AG08395 (cell line): ENCODE results near the gene LMF1.
"Not testable (repeated sequence)": the region's sequence is repeated elsewhere in the genome, so short reads cannot be mapped to it uniquely, and the experiment has no call there.

Source experiments
- DNase-seq: peaks from one replicate; pipeline ENCODE4 v3.0.0; 2012; ENCODE audit warnings: mixed read lengths, low spot score

LMF1 gene

DNA sequence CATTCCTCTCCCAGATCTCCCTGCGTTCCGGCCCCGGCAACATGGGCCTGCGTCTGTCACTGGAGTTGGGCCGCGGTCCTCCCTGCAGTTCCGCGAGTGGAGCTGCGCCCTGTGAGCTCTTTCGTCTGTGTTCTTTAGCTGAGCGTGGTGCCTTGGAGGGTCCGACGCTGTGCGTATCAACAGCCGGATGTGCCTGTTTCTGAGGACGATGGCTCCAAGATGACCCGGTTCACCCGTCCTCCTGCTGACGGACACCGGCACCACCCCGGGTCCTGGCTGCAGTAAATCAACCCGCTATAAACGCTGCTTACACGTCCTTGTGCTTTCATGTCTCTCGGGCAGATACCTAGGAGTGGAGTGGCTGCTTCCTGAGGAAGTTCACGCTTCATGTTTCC is 125.4 kb downstream of the LMF1 start:
- no peak for DNase-seq

DNA sequence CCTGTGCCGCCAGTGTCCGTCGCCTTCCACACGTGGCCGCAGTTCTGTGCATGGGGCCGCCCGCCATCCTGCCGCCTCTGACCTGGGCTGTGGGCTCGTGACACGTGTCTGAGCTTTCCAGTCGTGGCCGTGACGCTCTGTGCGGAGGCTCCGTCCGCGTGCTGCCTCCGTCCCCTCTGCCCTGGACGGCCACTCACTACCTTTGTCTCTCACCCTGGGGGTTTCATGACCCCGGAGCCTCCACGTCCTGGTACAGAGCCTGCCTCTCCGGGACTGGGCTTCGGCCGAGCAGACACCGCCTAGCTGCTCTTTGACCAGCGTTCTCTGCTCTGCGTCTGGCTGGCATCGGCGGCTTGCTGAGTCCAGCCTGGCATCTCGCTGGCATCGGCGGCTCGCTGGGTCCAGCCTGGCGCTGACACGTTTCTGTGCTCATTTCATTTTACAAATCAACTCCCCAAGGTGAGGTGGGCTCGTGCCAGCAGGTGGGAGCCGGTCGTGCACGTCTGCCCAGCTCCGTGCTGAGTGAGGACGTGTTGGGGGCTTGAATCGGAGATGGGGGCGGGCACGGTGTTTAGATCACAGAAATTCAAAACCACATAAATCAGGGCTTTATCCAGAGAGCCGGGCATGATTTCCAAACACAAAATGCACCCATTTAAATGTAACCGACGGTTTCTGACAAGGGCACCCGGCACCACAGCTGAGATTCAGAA is 126.0 kb downstream of the LMF1 start:
- no peak for DNase-seq

DNA sequence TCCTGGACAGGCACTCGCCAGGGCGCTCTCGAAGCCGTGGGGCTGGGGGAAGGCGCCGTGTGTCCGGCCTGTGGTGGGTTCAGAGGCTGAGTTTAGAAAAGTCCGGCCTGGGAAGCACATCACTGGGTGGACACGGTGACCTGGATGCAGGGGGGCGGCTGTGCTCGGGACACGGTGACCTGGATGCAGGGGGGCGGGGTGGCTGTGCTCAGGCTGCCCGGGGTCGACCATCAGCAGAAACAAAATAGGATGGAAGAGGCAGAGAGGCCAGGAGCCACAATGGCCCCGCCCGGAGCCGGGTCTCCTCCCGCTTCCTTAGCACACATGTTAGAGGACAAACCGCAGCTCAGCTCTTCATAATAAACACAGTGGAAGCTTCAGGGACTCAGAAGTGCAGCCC is 127.0 kb downstream of the LMF1 start:
- no peak for DNase-seq

DNA sequence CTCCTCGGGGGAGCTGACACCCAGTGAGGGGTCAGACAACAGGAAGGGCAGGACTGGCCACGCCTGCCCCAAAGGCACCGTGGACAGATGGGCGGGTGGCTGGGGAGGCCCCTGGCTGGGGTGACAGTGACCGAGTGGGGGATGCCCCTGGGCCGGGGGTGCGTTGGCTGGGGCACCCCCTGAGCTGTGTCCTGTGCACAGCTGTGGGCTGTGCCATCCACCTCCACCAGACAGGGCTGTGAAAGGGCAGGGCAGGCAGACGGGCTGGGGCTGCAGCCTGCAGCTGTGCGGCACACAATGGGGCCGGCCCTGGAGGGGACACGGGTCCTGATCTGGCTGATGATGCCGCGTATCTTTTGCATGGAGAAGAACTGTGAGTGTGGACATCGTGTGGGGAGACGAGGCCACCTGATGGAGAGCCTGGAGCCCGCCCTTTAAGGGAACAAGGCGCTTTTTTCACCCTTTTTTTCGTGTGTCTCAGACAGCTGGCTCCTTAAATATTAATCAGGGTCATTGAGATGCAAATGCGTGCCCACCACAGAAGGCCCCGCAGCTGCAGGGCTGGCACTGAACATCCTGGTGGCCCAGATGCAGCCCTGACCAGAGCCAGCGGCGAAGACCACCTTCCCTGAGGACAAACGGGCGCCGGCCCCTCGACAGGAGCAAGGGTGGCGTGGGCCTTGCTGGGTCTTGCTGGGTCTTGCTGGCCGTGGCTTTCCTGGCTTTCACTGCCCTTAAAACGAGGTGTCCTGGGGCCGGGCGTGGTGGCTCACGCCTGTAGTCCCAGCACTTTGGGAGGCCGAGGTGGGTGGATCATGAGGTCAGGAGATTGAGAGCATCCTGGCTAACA is 127.8 kb downstream of the LMF1 start:
- no peak for DNase-seq

DNA sequence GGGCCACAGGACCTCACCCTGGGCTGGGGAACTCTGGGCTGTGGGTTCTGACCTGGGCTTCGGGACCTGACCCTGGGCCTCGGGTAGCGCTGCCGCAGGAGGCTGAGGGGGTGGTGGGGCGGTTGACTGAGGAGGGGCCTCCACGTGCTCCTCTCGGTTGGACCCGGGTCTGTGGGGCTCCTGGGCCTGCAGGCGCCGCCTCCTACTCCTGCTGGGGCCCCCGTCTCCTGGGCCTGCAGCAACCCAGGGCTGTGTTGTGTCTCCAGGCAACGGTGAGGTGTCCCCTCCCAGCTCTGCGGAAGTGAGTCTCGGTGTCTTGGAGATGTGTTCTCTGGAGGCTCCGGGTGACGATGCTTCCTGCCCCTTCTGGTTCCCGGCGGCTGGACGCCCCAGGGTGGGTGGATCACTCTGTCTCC is 128.7 kb downstream of the LMF1 start:
- DNase-seq = peak; percentile 43

DNA sequence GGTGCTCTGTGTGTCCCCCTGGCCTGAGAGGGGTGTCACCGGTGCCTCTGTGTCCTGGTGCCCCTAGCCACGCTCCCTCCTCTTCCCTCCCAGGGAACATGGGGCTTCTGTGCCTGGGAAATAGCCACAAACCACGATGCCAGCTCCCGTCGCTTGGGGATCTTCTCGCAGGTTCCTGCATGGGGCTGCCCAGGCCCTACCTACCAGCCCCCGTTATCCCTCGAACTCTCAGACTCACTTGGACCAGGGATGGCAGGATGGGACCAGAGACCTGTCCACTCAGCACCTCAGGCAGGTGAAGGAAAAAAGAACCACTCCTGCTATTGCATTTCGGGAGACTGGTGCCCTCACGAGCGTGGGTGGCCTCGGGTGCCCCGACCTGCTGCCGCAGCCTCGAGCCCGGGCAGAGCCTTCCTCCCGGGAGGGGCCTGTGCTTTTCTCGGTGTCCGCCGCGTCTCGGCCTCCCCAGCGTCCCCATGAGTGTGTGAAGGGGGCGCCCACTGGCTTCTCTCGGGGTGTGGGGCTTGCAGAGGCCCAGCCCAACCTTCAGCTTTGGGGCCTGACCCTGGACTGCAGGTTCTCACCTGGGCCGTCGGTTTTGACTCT is 129.2 kb downstream of the LMF1 start:
- DNase-seq = no peak

DNA sequence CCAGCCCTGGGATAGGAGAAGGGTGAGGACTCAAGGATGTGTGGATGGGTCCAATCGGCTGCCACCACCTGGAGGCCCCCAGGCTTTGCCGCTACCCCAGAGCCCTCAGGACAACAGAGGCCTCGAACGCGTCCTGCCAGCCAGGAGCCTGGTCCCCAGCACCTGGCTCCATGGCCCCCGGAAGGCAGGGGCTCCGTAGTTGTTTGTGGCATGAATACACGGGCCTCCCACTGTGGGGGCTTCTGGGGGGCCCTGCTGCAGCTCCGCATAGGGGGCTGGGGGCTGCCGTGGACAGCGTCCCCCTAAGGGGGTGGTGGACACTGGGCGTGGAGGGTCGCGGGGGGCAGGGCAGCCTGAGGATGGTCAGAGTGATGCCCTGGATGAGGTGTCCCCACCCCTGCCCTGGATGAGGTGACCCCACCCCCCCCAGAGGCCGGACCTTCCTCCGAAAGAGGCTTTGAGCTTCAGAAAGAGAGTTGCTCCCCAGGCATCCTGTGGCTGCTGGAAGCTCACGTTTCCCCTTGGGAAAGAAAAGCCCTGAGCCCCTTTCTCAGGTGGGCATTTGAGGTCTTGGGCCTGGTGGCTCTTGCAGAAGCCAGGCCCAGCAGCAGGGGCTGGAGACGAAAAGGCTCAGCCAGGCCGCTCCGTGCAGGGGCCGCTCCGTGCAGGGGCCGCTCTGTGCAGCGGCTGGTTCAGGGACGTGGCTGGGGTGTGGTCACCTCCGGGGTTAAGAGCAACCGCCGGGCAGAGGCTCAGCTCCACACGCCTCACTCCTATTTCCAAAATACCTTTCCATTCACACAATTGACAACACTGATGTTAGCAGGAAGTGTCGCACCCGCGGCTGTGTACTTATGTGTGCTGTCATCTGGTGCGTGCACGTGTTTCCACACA is 130.0 kb downstream of the LMF1 start:
- no peak for DNase-seq

DNA sequence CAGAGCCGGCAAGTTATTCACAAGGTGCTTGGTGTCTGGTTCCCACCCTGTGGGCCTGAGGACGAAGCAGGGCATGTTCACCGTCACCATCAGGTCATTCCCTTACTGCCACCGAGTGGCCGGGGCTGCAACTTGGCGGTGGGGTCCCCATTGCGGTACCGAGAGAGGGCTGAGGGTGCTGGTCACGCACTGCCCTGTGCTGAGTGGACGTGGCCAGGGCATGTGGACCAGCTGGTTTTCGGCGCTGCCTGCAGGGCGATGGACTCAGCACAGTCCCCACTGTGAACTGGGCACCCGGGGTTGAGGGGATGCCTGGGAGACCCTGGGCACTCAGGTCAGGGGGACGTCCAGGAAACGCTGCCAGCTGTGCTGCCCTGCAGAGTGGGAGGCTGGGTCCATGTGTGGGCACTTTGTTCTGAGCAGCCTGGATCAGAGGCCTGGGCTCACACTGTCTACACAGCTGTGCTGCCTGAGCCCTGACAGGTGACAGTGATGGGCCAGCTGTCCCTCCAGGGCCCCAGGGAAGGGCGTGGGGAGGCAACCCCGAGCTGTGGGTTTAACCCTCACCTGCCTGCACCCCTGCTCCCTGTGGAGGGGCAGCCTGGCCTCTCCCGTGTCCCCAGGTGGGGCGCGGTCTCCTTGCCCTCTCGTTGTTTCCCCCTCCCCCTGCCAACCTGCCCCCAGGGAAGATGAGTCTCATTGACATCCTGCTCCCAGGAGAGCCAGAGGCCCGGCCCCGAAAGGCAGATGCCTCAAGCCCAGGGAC is 131.0 kb downstream of the LMF1 start:
- DNase-seq = no peak

DNA sequence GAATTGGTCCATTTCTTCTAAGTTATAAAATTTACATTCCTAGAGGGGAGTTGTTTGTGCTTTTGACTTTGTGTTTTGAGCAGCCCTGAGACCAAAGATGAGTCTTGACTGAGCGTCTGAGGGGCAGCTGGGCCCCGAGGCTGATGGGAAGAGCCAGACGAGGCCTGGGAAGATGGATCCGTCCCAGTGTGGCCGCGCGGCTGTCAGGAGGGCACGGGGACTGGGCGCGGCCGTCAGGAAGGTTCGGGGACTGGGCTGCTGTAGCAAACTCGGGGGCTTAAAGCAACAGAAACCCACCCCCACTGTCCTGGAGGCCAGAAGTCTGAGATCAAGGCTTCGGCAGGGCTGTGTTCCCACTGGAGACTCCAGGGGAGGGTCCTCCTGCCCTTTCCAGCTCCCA is 132.0 kb downstream of the LMF1 start:
- no peak for DNase-seq

DNA sequence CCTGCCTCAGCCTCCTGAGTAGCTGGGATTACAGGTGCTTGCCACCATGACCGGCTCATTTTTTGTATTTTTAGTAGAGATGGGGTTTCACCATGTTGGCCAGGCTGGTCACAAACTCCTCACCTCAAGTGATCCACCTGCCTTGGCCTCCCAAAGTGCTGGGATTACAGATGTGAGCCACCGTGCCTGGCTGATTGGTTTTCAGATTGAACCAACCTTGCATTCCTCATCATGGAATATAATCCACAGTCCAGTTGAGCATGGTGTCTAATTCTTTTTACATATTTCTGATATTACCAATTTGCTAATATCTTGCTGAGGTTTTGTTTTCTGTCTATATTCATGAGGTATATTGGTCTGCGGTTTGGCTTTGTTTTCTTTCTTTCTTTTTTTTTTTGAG is 134.0 kb downstream of the LMF1 start:
- DNase-seq = not testable (repeated sequence)

DNA sequence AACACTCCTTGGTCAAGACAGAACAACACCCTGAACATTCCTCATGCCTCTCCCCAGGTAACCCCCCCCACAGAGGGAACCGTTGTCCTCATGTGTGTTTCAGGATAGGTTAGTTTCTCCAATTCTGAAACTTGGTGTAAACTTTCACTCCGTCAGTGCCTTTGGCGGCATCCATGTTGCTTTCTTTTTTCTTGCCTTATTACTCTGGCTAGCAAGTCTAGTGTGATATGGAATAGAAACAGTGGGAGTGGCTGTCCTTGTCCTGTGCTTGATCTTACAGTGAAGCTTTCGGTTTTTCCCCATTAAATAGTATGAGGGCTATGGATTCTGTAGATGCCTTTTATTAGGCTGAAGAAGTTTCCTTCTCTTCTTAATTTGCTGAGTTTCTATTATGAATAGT is 134.6 kb downstream of the LMF1 start:
- no peak for DNase-seq

DNA sequence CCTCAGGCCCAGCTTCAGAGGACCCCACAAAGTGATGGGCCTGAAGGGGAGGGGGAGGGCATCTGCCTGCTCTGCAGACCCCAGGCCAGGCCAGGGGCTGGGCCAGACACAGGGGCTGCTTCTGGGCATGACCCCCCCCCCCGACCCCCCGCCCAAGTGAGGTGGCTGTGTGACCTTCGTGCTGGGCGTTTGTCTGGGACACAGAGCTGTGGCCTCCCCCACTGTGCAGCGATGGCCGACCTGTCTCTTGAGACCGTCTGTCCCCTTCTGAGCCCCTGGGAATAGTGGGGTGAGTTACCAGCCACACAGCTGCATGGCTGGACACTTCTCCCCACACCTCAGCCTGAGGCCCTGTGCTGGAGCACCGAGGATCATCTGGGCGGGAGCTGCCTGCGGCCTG is 135.4 kb downstream of the LMF1 start:
- DNase-seq = no peak

DNA sequence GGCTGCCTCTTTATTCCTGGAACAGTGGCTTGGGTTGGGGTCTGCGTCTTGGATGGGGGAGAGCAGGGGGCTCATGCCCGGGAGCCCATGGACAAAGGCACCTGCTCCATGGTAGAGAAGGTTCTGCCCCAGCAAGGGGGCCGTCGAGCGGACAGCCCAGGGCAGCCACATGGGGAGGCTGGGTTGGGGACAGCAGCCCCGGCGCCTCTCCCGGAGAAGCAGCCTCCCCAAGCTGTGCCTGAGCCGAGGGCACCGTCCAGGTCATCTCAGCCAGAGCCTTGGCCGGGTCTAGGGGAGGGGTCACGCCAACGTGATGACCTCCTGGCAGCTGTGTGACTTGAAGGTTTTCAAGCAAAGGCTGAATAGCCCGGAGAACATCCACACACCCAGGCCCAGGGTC is 137.4 kb downstream of the LMF1 start:
- no peak for DNase-seq

DNA sequence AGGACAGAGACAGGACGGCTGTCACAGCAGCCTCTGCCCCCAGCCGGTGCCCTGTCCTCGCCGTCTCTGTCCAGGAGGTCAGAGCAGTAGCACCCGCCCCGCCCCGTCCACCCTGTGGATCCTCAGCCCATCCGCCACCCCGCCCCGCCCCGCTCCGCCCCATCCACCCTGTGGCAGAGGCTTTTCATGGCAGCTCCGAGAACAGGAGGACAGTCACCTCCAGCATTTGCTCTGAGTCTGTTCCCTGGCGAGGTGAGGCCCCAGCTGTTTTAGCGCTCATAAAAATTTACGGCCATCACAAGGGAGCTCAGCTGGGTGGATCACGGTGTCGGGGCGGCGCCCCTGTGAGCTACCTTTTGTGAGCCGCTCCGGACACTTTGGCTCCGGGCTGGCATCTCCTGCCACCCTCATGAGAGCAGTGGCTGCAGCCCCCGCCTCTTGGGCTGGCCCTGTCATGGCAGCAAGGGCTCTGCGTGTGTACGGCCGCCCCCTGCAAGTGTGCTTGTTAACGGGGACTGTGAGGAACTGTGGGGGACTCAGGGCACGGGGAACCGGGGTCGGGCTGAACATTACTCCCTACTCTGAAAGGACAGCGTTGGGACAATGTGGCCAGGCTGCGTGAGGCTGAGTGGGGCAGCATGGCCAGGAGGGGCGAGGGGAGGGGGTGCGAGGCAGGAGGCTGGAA is 138.0 kb downstream of the LMF1 start:
- DNase-seq = no peak

DNA sequence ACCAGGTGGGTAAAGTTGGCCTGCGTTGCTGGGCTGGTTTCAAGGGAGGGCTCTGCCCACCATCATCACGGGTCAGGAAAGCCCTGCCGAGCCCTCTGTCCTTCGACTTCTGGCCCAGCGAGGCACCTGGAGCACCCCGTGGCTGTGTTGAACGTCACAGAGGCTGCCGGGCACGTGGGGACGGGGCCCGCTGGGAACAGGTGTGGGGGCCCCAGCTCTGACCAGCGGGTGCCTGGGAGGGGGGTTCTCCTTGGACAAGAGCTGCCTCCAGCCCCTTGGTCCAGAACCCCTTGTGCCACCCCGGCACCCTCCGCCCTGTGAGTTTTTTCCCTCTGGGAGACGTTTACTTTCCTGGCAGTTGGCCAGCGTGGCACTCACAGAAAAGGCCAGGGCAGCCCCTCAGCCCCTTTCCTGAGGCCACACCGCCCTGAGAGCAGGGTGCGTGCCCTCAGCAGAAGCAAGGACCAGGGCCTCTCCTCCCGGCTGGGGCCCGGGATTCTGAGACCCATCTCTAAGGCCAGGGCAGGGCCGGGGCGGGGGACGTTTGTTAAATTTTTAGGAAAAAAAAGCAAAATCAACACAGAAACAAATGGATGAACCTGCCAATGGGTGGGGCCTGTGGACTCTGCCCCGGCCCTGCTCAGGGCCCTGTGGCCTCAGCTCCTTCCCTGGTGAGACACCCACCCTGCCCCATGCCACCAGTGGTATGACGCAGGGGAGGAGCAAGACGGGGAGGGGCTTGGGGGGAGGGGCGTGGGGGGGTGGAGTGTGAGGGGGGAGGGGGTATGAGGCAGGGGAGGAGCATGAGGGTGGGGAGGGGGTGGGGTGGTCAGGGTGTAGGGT is 139.0 kb downstream of the LMF1 start:
- no peak for DNase-seq

DNA sequence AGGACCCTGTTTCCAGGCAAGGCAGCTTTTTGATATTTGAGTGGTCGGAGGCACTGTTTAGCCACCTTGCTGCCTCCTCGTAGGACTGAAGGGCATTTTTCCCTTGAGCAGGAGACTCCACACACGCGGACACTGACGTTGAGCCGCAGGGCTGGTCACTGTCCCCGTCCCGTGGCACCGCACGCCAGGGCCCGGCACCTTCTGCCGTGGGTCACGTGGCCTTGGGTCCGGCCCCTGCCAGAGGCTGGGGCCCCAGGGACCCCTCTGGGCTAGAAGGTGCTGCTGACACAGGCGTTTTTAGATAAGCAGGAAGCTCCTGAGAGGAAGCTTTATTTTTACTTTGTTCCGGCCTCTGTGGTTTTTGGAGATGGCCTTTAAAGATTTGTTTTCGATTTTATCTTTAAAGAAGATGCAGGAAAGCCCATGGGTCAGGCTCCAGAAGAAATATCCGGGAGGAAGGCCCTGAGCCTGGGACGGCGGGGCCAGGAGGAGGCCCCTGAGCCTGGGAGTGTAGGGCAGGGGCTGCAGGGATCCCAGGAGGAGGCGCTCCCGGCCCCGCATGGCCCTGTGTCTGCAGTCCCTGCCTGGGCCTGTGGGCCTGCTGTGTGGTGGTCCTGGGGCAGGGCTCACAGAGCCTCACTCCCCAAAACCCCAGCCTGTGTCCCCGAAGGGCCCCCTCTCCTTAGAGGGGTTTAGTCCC is 139.8 kb downstream of the LMF1 start:
- DNase-seq = no peak

DNA sequence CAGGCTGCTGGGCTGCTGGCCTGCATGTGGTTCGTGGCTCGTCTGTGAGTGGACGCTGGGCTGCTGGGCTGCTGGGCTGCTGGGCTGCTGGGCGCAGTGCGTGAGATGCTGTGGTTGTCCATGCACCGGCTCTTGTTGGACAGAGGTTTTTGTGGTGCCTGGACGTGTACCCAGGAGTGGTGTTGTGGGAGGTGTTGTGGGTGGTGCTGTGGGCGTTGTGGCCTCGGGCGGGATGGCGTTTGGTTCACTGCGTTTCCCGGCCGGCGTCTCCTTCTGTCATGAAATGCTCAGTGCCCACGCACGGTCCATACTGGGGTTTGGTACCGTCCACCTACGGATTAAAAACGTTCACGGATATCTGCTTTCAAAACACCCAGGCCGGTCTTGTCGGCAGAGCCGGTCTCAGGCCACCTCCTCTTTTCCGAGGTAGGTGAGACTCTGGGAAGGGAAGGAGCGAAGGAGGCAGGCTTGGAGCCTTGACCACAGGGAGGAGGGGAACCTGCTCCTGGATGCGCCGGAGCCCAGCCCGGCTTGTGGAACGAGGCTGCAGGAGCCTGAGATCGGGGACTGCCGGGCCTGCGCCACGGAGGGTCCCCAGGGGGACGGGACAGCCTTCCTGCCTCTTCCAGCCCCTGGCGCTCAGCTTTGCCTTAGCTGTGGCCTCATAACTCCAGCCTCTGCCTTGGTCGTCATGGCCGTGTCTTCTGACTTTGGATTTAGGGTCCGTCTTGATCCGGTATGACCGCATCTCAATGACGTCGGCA is 140.5 kb downstream of the LMF1 start:
- DNase-seq = no peak

DNA sequence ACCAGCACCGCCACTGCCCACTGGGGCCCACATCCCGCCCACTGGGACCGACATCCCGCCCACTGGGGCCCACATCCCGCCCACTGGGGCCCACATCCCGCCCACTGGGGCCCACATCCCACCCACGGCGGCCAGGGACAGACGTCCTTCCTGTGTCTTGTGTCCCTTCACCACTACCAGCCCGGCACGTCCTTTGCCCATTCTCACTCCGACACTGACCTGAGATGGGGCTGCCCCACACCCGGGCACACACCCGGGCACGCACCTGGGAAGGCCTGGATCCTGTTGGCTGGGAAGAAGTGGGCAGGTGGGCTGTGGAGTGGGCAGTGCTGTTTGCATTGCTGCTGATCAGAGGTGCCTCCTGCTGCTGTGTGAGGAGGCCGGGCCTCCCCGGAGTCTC is 141.9 kb downstream of the LMF1 start:
- DNase-seq = no peak
